Activated naive CD4-positive, alpha-beta T cell treated with anti-CD3 and anti-CD28 coated beads, Interleukin-2, amount 50 U/mL, for 16 hours (primary cell): ENCODE measurements around the gene ANKRD1.
A peak's percentile ranks its signal among the peaks of the same experiment; 100 is the strongest.
"Not testable (repeated sequence)": the region's sequence is repeated elsewhere in the genome, so short reads cannot be mapped to it uniquely, and the experiment has no call there.

Experiments
- DNase-seq: peaks from one replicate; pipeline ENCODE4 v3.0.0-alpha.2; 2020

Gene ANKRD1

DNA sequence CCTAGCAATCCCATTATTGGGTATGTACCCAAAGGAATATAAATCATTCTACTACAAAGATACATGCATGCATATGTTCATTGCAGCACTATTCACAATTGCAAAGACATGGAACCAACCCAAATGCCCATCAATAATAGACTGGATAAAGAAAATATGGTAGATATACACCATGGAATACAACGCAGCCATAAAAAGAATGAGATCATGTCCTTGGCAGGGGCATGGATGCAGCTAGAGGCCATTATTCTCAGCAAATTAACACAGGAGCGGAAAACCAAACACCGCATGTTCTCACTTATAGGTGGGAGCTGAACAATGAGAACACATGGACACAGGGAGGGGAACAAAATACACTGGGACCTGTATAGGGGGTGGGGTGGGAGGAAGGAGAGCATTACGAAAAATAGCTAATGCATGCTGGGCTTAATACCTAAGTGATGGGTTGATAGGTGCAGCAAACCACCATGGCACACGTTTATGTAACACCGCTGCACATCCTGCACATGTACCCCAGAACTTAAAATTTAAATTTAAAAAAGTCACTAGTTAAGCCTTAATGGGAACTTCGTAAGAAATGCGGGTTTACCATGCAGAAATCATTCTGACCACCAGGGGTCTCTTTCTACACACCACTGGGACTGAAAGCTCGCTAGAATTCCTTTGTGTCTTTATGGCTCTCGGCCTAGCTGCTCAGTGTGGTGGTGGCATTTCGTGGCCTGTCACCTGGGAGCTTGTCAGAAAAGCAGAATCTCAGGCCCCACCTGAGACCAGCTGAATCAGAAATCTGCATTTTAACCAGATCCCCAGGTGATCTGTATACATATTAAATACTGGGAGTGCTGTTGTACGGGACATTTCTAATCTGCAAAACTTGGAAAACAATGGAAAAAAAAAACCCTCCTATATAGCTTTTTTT lies 9.5 kb downstream of the ANKRD1 start:
- peak; percentile 33 for DNase-seq

DNA sequence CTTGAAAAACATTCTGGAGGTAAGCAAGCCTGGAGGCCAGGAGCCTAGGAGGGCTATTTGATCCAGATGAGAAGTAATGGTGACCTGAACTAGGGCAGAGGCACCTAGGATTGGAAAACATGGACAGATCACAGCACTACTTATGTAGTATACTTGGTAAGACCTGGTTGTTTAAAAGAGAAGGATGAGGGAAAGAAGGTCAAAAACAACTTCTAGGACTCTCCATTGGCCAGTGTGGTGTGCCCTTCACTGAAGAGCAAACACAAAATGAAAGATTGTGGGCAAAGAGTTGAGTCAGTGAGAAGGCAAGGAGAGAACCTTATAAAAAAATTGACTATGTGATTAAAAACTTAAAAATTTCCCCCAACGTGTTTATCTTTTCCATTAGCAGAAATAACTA lies 14.3 kb downstream of the ANKRD1 start:
- DNase-seq: no peak

DNA sequence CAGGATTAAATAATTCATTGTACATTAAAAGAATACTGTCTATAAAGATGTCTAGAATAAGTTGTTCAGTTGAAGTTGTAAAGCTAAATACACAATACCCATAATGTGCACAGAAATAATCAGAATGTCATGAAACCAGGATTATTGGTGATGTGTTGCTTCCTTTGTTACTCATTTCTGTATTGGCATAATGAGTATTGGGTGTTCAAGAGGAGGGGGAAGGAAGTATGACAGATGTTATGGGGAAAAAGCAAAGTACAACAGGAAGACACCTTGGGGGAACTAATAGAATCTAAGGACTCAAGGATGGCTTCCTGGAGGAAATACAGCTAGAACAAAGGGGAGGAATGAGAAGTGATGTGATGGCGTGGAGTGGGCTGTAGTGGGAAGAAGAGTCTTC lies 15.0 kb downstream of the ANKRD1 start:
- no peak for DNase-seq

GRCh38 chr10:90896916-90897315 lies 24.0 kb downstream of the ANKRD1 start:
- not testable (repeated sequence) for DNase-seq

- no peak for DNase-seq
Observed at GRCh38 chr10:90893190-90893589, 27.7 kb downstream of the ANKRD1 start.

DNA sequence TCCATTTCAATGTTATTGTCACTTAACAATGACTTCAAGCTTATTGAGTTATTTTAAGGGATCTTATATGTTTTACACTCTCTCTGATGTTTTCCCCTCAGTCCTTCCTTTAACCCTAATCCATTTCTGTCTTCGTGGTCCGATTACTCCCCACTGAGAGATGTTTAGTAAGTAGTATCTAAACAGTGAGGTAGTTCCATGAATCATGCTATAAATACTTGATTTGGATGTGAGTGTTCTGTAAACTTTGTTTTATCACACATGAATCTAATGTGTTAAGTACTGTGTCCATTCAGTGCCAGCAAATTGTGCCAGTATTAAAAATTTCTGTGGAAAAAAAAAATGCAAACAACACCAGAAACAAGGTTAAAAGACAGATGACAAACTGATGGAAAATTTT lies 30.5 kb downstream of the ANKRD1 start:
- no peak for DNase-seq

DNA sequence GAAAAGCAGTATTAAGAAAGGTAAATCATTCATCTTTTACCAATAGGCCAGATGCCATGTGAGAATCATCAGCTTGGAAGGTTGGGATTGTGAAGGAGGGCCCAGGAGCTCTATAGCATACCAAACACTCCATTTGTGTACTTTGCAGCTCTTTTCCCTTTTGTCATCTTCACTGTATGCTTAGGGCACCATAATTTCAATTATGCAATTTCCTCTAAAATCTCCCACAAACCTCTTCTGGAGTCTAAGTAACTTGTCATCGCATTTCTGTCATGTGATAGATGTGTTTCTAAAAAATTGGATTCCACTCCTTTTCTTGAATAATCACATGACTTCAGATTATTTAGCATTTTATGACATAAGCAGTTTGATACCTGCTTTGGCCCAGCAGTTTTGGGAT lies 31.3 kb downstream of the ANKRD1 start:
- no peak for DNase-seq

- no peak for DNase-seq
Observed at GRCh38 chr10:90888387-90888786, 32.5 kb downstream of the ANKRD1 start.

DNA sequence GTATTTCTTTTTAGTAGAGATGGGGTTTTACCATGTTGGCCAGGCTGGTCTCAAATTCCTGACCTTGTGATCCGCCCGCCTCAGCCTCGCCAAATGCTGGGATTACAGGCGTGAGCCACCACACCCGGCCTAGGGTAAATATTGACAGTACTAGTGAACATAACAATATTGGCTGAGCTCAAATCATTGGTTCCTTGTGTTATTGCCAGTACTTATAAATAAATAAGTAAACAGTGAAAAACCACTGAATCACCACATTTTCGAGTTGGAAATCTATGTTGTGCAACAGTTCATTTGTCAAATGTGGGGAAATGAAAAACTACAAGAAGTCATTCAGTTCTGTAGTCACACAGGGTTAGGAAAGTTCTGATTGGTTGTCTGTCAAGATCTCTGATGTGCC lies 33.3 kb downstream of the ANKRD1 start:
- DNase-seq: no peak

GRCh38 chr10:90885176-90885575 lies 35.7 kb downstream of the ANKRD1 start:
- no peak for DNase-seq

DNA sequence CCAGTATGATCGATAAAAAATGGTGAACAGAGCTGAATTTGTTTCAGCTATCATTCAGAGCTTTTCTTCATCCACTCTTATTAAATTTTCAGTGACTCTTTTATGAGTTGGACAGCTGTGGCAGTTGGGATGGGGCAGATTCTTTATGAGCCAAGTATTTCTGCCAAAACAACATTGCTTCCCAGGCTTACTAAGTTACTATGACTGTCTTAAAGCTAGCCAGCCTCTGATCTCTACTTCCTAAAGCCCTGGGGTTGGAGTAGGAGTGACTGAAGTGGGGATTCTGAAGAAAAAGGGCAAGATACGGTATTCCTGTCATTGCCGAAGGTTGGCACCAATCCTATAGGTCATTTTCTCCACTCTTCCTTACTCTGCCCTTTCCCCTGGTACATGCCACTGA lies 36.5 kb downstream of the ANKRD1 start:
- no peak for DNase-seq

GRCh38 chr10:90880059-90880719 lies 40.7 kb downstream of the ANKRD1 start:
- DNase-seq: not testable (repeated sequence)

- DNase-seq: no peak
Observed at GRCh38 chr10:90879062-90879461, 41.8 kb downstream of the ANKRD1 start.

DNA sequence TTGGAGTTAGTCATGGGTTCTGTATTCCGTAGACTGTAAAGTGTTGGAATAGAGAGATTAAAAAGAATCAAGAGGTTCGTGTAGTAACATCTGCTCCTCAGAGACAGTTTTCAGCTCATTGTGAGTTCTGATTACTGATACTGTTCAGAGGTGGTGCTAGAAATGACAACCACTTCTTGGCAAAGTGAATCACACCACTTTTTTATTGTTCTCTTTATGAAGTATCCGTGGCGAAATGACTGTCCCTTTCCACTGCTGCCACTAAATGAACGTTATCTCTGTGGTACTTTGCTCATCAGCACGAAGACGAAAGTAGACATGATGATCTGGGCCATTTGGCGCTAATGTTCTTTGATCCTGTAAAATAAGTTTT lies 48.3 kb downstream of the ANKRD1 start:
- peak; percentile 17 for DNase-seq

DNA sequence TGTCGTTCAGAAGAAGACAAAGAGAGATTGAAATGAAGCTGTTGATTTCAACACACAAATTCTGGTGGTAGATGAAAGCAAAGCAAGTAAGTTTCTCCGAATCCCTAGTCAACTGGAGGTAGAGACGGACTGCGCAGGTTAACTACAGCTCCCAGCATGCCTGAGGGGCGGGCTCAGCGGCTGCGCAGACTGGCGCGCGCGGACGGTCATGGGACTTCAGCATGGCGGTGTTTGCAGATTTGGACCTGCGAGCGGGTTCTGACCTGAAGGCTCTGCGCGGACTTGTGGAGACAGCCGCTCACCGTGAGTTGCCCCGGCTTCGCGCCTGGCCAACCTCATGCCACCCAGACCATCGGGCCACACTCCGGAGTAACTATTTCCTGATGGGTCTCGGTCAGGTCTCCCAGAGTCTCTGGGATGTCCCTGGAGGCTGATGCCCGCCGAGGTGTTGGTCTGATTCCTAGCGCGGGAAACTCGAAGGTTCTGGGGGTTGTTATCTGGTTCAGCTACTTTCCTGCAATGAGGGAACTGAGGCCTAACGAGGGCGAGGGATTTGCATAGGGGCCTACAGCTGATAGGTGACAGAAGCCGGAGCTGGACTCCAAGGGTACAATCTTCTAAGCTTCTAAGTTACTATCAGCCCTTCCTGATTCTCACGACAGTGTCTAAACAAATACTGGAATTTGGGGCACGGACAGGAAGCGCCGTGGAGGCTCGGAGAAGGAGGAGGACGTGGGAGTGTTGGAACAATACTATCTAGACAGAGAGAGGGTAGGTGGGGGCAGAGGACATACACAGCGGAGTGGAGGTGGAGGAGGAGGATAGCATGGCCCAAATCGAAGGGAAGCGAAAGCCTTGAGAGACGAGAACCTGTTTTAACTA lies 48.9 kb downstream of the ANKRD1 start, which contains the start of gene RPP30:
Gene RPP30, plus strand, starts transcription at position 209 of the 882 bp plus-strand sequence. Its CDS starts 13 bp downstream, at position 222.
- peak; percentile 87 for DNase-seq

DNA sequence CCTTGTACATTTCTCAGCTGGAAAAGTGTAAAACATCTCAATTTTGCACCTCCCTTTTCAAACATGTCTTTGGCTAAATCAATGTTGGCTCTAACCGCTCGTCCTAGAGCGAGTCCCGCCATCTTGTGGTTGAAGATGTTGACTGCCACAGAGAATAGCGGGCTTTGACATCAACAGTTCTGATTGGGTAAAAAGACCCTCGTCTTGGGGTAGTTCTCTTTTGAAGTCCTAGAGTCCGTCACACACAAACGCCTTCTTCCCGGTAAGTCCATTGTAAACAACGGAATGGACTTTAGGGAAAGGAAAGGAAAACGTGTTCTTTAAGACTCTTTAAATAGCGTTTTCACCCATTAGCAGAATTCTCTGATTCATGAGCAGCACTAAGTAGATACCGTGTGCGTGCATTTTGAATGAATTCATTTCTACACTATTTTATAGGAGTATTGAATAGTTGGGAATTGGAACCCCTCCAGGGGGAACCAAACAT lies 49.6 kb downstream of the ANKRD1 start:
- DNase-seq: peak; percentile 35

GRCh38 chr10:90866050-90866598 lies 54.8 kb downstream of the ANKRD1 start:
- no peak for DNase-seq

- DNase-seq: no peak
Observed at GRCh38 chr10:90865401-90865800, 55.5 kb downstream of the ANKRD1 start.

DNA sequence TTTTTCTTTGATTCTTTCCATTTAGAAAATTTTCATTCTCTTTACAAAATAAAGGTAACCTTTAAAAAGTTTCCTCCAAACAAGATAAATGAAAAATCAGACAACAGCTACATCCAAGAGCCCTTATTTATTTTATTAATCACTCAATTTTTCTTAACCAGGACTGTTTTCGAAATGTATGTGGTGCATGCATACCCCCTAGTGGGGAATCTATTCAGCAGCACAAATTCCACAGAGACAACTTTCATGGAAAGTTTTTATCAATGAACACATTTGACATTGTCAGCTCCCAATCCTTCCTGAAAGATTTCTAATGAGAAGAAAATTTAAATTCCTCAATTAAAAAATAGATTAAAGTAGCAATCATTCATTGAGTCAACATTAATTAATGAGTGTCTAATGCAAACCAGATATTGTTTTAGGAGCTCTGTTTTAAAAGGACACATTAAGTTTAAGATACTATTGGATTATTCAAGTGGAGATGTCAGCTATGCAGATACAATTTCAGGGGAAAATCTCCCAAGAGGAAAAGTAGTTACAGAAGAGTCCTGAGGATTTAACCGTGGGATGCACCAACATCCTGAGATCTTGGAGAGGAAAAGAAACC lies 57.9 kb downstream of the ANKRD1 start:
- DNase-seq: no peak
